Tracheal epithelial cell (primary cell): Measurements from ENCODE around the gene RTKN2. TPM values are rescaled to one million over a fixed set of nuclear protein-coding genes. Genes with fewer than 3 reads are reported as not detected.

Experiments
- total RNA-seq: library from RNA; depleted of rRNA; stranded (reverse); fragments of >200 nt; gene quantifications from 2 replicates; pipeline ENCODE4 v1.2.1, GENCODE V29; 2014

RTKN2 gene, protein sequence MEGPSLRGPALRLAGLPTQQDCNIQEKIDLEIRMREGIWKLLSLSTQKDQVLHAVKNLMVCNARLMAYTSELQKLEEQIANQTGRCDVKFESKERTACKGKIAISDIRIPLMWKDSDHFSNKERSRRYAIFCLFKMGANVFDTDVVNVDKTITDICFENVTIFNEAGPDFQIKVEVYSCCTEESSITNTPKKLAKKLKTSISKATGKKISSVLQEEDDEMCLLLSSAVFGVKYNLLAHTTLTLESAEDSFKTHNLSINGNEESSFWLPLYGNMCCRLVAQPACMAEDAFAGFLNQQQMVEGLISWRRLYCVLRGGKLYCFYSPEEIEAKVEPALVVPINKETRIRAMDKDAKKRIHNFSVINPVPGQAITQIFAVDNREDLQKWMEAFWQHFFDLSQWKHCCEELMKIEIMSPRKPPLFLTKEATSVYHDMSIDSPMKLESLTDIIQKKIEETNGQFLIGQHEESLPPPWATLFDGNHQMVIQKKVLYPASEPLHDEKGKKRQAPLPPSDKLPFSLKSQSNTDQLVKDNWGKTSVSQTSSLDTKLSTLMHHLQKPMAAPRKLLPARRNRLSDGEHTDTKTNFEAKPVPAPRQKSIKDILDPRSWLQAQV
- 0.43 and 1.9 TPM in 2 replicates for total RNA-seq

GRCh38 chr10:62268399-62269114 lies at the start of gene RTKN2:
RTKN2 (minus strand) TSS chr10:62268844; CDS start chr10:62268610, 234 bp downstream.

Other genes starting within 250 kb of the RTKN2 start
- gene ZNF365, start 105.5 kb upstream of the RTKN2 start, total RNA-seq = 0.85 and 3.4 TPM in 2 replicates